ENCODE results near the gene ZGPAT.

DNA sequence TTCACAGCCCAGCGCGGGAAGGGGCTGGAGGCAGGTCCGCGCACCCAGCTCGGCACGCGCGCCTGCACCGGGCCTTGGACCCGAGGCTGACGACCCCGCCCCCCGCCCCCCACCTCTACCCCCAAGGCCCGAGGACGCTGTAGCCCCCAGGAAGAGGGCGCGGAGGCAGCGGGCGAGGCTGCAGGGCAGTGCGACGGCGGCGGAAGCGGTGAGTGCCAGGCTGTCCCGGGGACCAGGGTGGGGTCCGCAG lies 29.8 kb downstream of the ZGPAT start:
- TF ChIP-seq EP300 (IDR thresholded peaks at IDR 0.05; ENCODE audit: borderline replicate concordance in 1 of 2, control insufficient read depth in 1 of 2, low read depth in 2 of 2, low read length in 2 of 2): no peak
- TF ChIP-seq EED (IDR thresholded peaks at IDR 0.05; ENCODE audit: low read depth): no peak
- TF ChIP-seq, protein P1, sequence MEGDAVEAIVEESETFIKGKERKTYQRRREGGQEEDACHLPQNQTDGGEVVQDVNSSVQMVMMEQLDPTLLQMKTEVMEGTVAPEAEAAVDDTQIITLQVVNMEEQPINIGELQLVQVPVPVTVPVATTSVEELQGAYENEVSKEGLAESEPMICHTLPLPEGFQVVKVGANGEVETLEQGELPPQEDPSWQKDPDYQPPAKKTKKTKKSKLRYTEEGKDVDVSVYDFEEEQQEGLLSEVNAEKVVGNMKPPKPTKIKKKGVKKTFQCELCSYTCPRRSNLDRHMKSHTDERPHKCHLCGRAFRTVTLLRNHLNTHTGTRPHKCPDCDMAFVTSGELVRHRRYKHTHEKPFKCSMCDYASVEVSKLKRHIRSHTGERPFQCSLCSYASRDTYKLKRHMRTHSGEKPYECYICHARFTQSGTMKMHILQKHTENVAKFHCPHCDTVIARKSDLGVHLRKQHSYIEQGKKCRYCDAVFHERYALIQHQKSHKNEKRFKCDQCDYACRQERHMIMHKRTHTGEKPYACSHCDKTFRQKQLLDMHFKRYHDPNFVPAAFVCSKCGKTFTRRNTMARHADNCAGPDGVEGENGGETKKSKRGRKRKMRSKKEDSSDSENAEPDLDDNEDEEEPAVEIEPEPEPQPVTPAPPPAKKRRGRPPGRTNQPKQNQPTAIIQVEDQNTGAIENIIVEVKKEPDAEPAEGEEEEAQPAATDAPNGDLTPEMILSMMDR (IDR thresholded peaks at IDR 0.05 in 2 of 3, conservative IDR thresholded peaks at IDR 0.05 in 1 of 3; ENCODE audit: control insufficient read depth in 2 of 3, extremely low read depth in 1 of 3, insufficient read depth in 1 of 3, low read depth in 3 of 3, low read length in 3 of 3): no peak
- no peak for TF ChIP-seq SP1 (IDR thresholded peaks at IDR 0.05; ENCODE audit: low read depth, low read length)
- no peak for TF ChIP-seq CREM (IDR thresholded peaks at IDR 0.05; ENCODE audit: low read depth)
- no peak for TF ChIP-seq POLR2A (IDR thresholded peaks at IDR 0.05; ENCODE audit: low read depth, low read length)
- TF ChIP-seq JUND (IDR thresholded peaks at IDR 0.05; ENCODE audit: low read depth, low read length): no peak
- TF ChIP-seq, protein P2, sequence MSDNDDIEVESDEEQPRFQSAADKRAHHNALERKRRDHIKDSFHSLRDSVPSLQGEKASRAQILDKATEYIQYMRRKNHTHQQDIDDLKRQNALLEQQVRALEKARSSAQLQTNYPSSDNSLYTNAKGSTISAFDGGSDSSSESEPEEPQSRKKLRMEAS (IDR thresholded peaks at IDR 0.05; ENCODE audit: low read depth, low read length): no peak

Data from GM12878 (cell line).